Skeletal muscle satellite cell (primary cell): ENCODE data around the gene TUBA4A.

ENCODE experiments used
- H3K27me3 ChIP-seq: 2 replicates; pipeline ENCODE4 v1.7.0; 2013; ENCODE audit warnings: low read length; ENCODE audit not compliant: control insufficient read depth, insufficient read depth
- H3K36me3 ChIP-seq: 2 replicates; pipeline ENCODE4 v1.7.0; 2013; ENCODE audit warnings: mild to moderate bottlenecking, control low read depth, low read length; ENCODE audit not compliant: insufficient read depth
- H3K4me1 ChIP-seq: 2 replicates; pipeline ENCODE4 v1.7.0; 2013; ENCODE audit warnings: low read length; ENCODE audit not compliant: control insufficient read depth, insufficient read depth
- H3K4me2 ChIP-seq: 2 replicates; pipeline ENCODE4 v1.7.0; 2013; ENCODE audit warnings: mild to moderate bottlenecking, low read length
- H3K4me3 ChIP-seq: 2 replicates; pipeline ENCODE4 v1.7.0; 2013; ENCODE audit warnings: low read length
- H3K9ac ChIP-seq: 2 replicates; pipeline ENCODE4 v1.7.0; 2013; ENCODE audit warnings: mild to moderate bottlenecking, low read depth, low read length, moderate library complexity
- H3K9me3 ChIP-seq: replicated peaks from 2 replicates; pipeline ENCODE4 v1.7.0; 2013; ENCODE audit warnings: mild to moderate bottlenecking, control low read depth, low read length

TUBA4A gene

GRCh38 chr2:219245899-219246230, 7.9 kb downstream of the TUBA4A start:
- H3K27me3 ChIP-seq = no peaks in the 10 kb centered on the region
- peaks cover 23% of the 10 kb centered on the region for H3K36me3 ChIP-seq
- H3K9me3 ChIP-seq = no peaks in the 10 kb centered on the region
- H3K4me3 ChIP-seq = peak overlapping the region; percentile 92
- peaks cover 48% of the 10 kb centered on the region for H3K4me1 ChIP-seq
- peak overlapping the region; percentile 93 for H3K4me2 ChIP-seq
- H3K9ac ChIP-seq = peak overlapping the region; percentile 99

DNA sequence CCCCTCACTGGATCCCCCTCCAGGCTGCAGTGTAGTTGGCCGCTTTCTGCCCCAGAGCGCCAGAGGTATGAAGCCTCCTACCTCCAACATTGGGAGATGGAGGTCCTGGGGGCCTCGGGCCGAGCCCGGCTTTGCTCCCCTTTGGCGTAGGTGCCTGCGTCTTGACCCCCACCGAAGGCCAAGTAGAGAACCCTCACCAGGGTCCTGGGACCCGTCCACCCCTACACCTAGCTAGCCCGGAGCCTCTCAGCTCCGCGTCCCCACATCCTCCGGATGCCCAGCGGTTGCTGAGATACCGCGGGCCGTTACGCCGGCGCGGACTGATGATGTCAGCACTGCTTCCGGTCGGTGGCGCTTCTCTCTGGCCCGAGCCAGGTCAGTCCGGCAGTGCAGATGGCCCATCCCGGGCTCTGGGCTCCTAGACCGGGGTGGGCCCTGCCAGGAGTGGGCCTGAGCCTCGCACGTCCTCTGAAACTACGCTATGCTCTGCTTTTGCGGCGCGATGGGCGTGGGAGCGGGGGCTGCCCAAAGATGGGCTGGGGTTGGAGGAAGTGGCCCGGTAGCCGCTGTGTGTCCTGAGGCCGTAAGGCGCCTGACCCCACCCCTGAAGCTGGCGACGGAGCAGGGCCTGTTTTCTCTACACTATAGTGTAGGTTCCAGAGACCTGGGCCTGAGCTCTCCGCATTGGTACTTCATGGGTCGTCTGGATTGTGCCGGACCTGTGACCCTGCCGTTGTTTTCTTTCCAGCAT, 8.4 kb downstream of the TUBA4A start, which contains the start of the genes GLB1L and STK16:
TSS of gene GLB1L (minus strand) at position 297 of the 751 bp plus-strand sequence. CDS start 1,871 bp downstream, outside the sequence.
TSS of gene STK16 (plus strand) at position 332 of the 751 bp plus-strand sequence. CDS start 521 bp downstream, outside the sequence.
- peak within 1 kb of the TSS; percentile 92 for H3K4me3 ChIP-seq
- H3K36me3 ChIP-seq = peaks cover 18% of the 10 kb centered on the region
- H3K9me3 ChIP-seq = no peaks in the 10 kb centered on the region
- peaks cover 43% of the 10 kb centered on the region for H3K4me1 ChIP-seq
- peak within 1 kb of the TSS; percentile 93 for H3K4me2 ChIP-seq
- H3K9ac ChIP-seq = peak within 1 kb of the TSS; percentile 99
- H3K27me3 ChIP-seq = no peaks in the 10 kb centered on the region

- Histone ChIP-seq H3K4me1 (peaks cover 37% of the 10 kb centered on the region), H3K4me3 (peak overlapping the region; percentile 92), H3K9me3 (no peaks in the 10 kb centered on the region), H3K9ac (peak overlapping the region; percentile 99), H3K36me3 (peaks cover 18% of the 10 kb centered on the region), H3K4me2 (peak overlapping the region; percentile 93), H3K27me3 (no peaks in the 10 kb centered on the region)
These were observed 8.9 kb downstream of the TUBA4A start for GRCh38 chr2:219244789-219245147.

- peaks cover 23% of the 10 kb centered on the region for H3K4me1 ChIP-seq
- H3K27me3 ChIP-seq = no peaks in the 10 kb centered on the region
- no peak overlapping the region for H3K4me2 ChIP-seq
- no peak overlapping the region for H3K4me3 ChIP-seq
- H3K36me3 ChIP-seq = peaks cover 17% of the 10 kb centered on the region
- no peaks in the 10 kb centered on the region for H3K9me3 ChIP-seq
- H3K9ac ChIP-seq = no peak overlapping the region
These were observed 10.4 kb downstream of the TUBA4A start for GRCh38 chr2:219243291-219243761.

DNA sequence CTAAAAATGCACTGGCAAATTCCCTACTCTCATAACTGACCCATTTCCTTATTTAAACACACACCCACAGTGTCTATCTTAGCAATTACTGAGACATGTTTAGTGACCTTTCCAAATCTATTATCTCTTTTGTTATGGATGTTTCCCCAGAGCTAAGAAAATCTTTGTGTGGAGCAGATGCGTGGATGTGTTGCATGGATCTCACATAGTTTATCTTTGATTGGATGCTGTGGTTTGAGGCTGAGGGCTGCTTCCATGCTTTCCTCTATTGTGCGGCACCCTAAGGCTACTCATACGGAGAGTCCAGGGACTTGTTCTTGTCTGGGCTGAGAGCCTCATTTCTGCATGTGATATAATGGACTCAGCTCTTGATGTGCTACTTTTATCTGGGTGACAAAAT, 19.4 kb downstream of the TUBA4A start:
- Histone ChIP-seq H3K36me3 (peaks cover 65% of the 10 kb centered on the region), H3K9me3 (no peaks in the 10 kb centered on the region), H3K4me2 (no peak overlapping the region), H3K4me1 (peaks cover 3% of the 10 kb centered on the region), H3K4me3 (no peak overlapping the region), H3K27me3 (no peaks in the 10 kb centered on the region), H3K9ac (no peak overlapping the region)

DNA sequence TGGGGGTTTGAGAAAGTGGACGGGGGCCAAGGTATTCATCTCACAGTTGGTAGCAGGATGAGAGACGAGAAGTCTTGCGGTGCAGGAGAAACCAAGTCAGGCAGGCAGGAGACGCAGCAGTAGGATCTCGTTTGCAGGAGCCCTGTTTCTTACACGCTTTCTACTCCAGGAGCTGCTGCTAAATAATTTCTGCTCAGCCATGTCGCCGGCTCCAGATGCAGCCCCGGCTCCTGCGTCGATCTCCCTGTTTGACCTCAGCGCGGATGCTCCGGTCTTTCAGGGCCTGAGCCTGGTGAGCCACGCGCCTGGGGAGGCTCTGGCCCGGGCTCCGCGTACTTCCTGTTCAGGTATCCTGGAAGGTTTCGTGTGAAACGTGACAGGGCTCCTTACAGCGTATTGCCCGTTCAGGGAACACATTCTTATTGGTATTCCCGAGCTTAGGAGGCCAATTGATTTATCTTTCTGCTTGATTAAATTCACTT, 23.6 kb downstream of the TUBA4A start:
- Histone ChIP-seq H3K4me3 (peak overlapping the region; percentile 86), H3K9ac (peak overlapping the region; percentile 98), H3K36me3 (peaks cover 47% of the 10 kb centered on the region)

GRCh38 chr2:219229305-219230058, 24.2 kb downstream of the TUBA4A start, which contains the start of the genes ANKZF1 and ATG9A:
ANKZF1 (plus strand) TSS chr2:219229806; CDS start chr2:219230258, 452 bp downstream.
ATG9A (minus strand) TSS chr2:219229636; CDS start chr2:219228024, 1,612 bp downstream.
- Histone ChIP-seq H3K9ac (peak within 1 kb of the TSS; percentile 98), H3K4me2 (peak within 1 kb of the TSS; percentile 92), H3K4me1 (peaks cover 15% of the 10 kb centered on the region), H3K9me3 (no peaks in the 10 kb centered on the region), H3K4me3 (peak within 1 kb of the TSS; percentile 86), H3K27me3 (no peaks in the 10 kb centered on the region), H3K36me3 (peaks cover 47% of the 10 kb centered on the region)

More for the DNA sequence above, 23.6 kb downstream of the TUBA4A start:
- Histone ChIP-seq H3K4me1 (peaks cover 15% of the 10 kb centered on the region), H3K27me3 (no peaks in the 10 kb centered on the region), H3K4me2 (peak overlapping the region; percentile 92), H3K9me3 (no peaks in the 10 kb centered on the region)

- Histone ChIP-seq H3K4me3 (peak overlapping the region; percentile 86), H3K4me2 (peak overlapping the region; percentile 92), H3K4me1 (peaks cover 15% of the 10 kb centered on the region), H3K36me3 (peaks cover 47% of the 10 kb centered on the region), H3K9me3 (no peaks in the 10 kb centered on the region), H3K27me3 (no peaks in the 10 kb centered on the region), H3K9ac (peak overlapping the region; percentile 98)
These were observed 24.8 kb downstream of the TUBA4A start for GRCh38 chr2:219228911-219229304.

- no peaks in the 10 kb centered on the region for H3K9me3 ChIP-seq
- H3K36me3 ChIP-seq = peaks cover 47% of the 10 kb centered on the region
These were observed 25.4 kb downstream of the TUBA4A start for GRCh38 chr2:219228041-219228910.

DNA sequence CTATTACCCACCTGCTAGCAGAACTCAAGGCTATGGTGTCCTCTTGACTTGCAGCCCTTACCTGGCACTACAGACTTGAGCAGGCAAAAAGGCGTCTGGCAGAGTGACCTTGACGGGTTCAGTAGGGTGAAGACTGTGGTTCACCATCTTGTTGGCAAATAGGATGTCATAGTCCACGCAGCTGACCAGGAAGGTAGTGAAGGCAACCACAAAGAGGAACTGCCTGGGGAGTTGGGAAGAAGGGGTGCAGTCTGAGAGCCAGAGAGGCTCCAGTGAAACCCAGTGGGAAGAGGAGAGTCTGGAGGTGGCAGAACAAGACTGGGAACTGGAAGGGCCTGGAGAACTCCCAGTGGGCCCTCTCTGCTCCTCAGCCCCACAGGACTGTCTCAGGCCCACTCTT, 28.4 kb downstream of the TUBA4A start:
- Histone ChIP-seq H3K9ac (no peak overlapping the region), H3K9me3 (no peaks in the 10 kb centered on the region), H3K27me3 (no peaks in the 10 kb centered on the region), H3K4me3 (no peak overlapping the region), H3K36me3 (peaks cover 58% of the 10 kb centered on the region), H3K4me1 (peaks cover 14% of the 10 kb centered on the region), H3K4me2 (no peak overlapping the region)

More at GRCh38 chr2:219228041-219228910, 25.4 kb downstream of the TUBA4A start:
- H3K4me2 ChIP-seq = peak overlapping the region; percentile 92
- peak overlapping the region; percentile 86 for H3K4me3 ChIP-seq
- peak overlapping the region; percentile 98 for H3K9ac ChIP-seq
- H3K4me1 ChIP-seq = peaks cover 15% of the 10 kb centered on the region
- H3K27me3 ChIP-seq = no peaks in the 10 kb centered on the region
